Hair follicle dermal papilla cell (primary cell): ENCODE data around the gene MMADHC. TPM values are rescaled to one million over a fixed set of nuclear protein-coding genes. Genes with fewer than 3 reads are reported as not detected.

Experiments
- small RNA-seq: library from RNA; depleted of rRNA; stranded (forward); fragments of <200 nt; gene quantifications from one replicate; pipeline ENCODE3, GENCODE V24; 2012
- total RNA-seq: library from RNA; depleted of rRNA; stranded (reverse); fragments of >200 nt; gene quantifications from 2 replicates; pipeline ENCODE4 v1.2.3, GENCODE V29; 2012

The MMADHC gene
- 117 and 140 TPM in 2 replicates for total RNA-seq

GRCh38 chr2:149587220-149587949 lies at the start of gene MMADHC:
Gene MMADHC, minus strand, starts transcription at chr2:149587775. Its CDS starts 678 bp downstream, at chr2:149587097.

Small RNA genes within 50 kb of the gene (small RNA-seq; reads per million reads assigned to genes)
- not detected for gene RNU6-601P
